Measurements from ENCODE around the gene L3MBTL1.

DNA sequence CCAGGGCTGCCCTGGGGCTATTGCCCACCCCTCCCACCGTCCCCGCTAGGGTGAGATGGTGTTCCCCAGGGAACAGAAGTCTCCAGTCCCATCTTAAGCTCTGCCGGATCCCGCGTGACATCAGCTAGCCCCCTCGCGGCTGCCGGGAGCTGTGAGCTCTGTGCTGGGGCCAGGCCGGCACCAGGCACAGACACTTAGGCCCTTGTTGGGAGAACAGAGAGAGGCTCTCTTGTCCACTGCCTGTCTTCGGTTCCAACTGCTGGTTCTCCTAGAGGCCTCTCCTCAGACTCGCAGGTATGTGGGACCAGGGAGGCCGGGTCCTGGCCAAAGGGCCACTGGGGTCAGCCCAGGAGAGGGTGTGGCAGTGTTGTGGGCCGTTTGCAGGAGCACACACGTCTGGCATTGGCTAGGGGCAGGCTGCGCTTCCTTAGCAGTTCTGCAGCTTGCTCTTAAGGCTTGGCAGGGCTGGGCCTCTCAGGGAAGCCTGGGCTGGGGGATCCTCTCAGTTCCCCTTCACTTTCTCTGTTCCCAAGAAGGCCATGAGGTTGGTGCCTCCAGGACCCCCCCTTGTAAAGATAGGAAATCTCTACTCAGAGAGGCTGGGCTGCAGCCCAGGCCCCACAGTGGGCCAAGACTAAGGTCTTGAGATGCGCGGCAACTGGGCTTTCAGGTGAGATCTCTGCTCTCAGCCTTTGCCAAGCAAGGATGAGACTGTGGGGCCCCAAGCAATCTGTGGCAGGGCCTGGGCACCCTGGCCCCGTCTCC lies 57.7 kb downstream of the L3MBTL1 start:
- TF ChIP-seq EZH2 (IDR thresholded peaks at IDR 0.05; ENCODE audit: low read length, missing control alignments) = no peak
- TF ChIP-seq, protein P1, sequence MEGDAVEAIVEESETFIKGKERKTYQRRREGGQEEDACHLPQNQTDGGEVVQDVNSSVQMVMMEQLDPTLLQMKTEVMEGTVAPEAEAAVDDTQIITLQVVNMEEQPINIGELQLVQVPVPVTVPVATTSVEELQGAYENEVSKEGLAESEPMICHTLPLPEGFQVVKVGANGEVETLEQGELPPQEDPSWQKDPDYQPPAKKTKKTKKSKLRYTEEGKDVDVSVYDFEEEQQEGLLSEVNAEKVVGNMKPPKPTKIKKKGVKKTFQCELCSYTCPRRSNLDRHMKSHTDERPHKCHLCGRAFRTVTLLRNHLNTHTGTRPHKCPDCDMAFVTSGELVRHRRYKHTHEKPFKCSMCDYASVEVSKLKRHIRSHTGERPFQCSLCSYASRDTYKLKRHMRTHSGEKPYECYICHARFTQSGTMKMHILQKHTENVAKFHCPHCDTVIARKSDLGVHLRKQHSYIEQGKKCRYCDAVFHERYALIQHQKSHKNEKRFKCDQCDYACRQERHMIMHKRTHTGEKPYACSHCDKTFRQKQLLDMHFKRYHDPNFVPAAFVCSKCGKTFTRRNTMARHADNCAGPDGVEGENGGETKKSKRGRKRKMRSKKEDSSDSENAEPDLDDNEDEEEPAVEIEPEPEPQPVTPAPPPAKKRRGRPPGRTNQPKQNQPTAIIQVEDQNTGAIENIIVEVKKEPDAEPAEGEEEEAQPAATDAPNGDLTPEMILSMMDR (conservative IDR thresholded peaks at IDR 0.05 in 1 of 2, IDR thresholded peaks at IDR 0.05 in 1 of 2; ENCODE audit: low read depth in 1 of 2, low read length in 2 of 2) = no peak

Data from fibroblast of lung (primary cell).